CD4-positive, alpha-beta T cell treated with Interleukin-10 for 1 hour (primary cell): Measurements from ENCODE around the gene MYOT.

Source experiments
- DNase-seq: peaks from one replicate; pipeline ENCODE4 v3.0.0-alpha.2; 2020

The MYOT gene

DNA sequence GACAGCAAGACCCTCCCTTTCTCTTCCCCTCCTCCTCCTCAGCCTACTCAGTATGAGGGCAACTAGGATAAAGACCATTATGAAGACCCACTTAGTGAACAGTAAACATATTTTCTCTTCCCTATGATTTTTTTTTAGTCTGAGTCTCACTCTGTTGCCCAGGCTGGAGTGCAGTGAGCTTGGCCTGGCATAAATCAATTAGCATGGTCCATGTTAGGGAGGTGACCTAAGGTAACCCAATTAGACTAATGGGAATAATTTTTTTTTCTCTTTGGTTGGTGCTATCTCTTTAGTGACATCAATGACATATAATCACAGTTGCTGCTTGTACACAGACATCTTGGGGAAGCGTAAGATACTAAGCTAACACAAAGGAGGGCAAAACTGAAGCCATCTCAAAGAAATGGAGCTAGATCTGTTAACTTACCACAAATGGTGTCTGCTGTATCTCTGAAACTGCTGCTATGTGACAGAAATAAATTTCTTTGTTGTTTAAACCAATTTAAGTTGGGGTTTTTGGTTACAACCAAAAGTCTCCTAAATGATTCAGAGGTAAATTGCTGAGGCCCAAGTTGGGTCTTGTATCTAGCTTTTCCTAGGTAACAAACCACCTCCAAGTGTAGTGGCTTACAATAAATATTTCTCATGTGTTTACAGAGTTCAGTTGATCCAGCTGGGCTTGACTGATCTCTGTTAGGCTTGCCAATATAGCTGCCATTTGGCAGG lies 34.9 kb downstream of the MYOT start:
- DNase-seq: no peak

GRCh38 chr5:137914758-137915157 lies 47.1 kb downstream of the MYOT start:
- no peak for DNase-seq

- DNase-seq: no peak
Observed at GRCh38 chr5:137916923-137917322, 49.3 kb downstream of the MYOT start.

GRCh38 chr5:137921931-137922330 lies 54.3 kb downstream of the MYOT start:
- no peak for DNase-seq

DNA sequence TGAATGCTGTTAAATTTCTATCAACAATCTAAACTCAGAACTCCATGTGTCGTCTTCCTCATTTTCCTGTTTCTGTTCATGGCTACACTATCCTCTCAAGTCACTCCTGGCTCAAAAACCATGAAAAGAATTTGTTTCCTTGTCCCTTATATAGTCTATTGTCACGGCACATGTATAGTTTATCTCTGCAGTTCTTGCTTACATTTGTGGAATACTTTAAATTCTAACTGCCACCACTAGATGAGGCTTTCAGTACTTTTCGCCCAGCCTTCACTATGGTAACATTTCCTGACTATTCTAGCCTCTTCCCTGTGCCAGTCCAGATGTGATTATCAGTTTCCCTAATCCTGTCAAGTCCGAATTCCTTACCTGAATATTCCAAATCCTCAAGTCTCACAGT lies 56.2 kb downstream of the MYOT start:
- no peak for DNase-seq

- DNase-seq: no peak
Observed at GRCh38 chr5:137932800-137933199, 65.1 kb downstream of the MYOT start.

DNA sequence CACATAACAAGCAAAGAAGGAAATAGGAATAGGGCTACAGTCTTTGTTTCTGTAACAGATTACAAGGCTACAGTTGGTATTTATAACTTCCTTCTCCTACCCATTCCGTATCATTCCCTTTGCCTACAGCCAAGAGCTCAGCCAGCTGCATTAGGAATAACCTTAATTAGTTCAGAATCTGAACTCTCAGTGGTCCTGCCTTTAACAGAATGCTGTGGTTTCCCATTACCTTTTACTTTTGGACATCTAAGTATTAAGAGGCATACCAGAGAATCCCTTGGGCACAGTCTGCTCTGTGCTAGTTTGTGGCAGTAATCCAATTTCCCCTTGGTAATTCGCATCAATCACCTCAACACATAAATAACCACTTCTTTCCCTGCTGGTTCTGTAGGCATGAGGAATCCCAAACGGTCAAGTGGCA lies 65.8 kb downstream of the MYOT start:
- no peak for DNase-seq

DNA sequence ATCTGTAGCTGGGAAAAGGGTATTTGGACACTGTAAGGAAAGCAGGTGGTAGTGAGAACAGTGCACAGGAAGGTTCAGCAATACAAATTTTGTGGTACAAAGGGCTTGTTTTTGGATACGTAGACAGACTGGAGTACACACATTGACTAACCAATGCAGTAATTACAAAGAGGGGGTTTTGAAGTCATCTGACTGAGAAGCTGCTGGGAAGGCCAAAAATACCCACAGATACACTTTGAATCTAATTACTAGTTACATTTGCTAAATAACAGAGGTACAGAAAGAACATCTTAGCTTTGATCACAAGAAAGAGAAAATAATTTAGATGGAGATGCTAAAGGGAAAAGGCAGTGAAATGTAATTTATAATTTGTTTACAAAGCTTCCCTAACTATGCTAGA lies 67.5 kb downstream of the MYOT start:
- DNase-seq: no peak

GRCh38 chr5:137935694-137936093 lies 68.0 kb downstream of the MYOT start:
- no peak for DNase-seq
